Inflammatory macrophage treated with lipopolysaccharide for 1 hour (primary cell): ENCODE data around the gene ATP13A2.
"Not testable (repeated sequence)": the region's sequence is repeated elsewhere in the genome, so short reads cannot be mapped to it uniquely, and the experiment has no call there.

Source experiments
- DNase-seq, 2 donors: peaks; one replicate each; pipeline ENCODE4 v3.0.0-alpha.2; 2020 to 2022

The ATP13A2 gene

DNA sequence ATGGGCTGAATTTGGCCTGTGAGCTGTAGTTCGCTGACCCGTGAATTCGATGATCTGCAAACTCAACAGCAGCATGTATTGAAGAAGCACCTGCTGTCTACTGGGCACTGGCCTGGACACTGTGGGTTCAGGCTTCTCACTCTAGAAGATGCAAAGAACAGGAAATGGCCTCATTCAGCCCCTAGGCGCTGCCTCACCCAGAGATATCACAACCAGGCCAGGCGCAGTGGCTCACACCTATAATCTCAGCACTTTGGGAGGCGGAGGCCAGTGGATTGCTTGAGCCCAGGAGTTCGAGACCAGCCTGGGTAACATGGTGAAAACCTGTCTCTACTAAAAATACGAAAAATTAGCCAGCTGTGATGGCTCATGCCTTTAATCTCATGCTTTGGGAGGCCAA, 55.0 kb downstream of the ATP13A2 start:
- DNase-seq: no peak

DNA sequence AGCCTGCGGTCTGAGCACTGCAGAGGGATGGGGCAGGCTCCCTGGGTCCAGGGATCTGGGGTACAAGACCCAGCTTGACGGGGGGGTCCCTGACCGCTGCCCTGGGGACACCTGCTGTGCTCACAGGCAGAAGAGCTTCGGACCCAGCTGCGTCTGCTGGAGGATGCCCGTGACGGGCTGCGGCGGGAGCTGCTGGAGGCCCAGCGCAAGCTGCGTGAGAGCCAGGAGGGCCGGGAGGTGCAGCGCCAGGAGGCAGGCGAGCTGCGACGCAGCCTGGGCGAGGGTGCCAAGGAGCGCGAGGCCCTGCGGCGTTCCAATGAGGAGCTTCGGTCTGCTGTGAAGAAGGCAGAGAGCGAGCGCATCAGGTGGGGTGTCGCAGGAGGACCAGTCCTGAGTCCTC, 56.5 kb downstream of the ATP13A2 start:
- DNase-seq: no peak

DNA sequence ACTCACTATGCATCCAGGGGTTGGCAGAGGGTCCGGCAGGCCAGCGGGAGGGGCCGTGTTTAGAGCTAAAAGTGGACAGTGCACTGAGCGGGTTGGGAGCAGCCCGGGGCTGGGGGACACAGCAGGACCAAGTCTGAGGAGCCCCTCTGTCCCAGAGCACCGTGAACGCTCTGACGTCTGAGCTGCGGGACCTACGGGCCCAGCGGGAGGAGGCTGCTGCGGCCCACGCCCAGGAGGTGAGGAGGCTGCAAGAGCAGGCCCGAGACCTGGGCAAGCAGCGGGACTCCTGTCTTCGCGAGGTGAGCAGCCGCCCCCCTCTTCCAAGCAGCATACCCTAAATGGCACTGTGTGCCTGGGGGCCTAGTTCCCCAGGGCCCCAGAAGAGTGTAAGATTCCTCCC, 57.1 kb downstream of the ATP13A2 start:
- no peak for DNase-seq

DNA sequence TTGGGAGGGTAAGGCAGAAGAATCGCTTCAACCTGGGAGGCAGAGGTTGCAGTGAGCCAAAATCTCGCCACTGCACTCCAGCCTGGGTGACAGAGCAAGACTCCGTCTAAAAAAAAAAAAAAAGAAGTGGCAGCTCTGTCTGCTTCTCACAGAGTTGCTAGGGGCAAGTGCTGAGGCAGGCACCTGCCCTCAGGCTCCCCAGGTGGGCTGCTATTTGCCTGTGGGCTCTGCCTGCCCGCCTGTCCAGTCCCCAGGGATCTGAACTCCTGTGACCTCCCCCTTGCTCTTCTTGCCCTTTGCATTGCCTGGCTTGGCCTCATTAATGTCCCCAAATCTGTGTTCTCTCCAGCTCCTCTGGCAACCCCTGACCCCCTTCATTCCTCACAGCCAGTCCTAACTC, 59.4 kb downstream of the ATP13A2 start:
- DNase-seq: not testable (repeated sequence)

DNA sequence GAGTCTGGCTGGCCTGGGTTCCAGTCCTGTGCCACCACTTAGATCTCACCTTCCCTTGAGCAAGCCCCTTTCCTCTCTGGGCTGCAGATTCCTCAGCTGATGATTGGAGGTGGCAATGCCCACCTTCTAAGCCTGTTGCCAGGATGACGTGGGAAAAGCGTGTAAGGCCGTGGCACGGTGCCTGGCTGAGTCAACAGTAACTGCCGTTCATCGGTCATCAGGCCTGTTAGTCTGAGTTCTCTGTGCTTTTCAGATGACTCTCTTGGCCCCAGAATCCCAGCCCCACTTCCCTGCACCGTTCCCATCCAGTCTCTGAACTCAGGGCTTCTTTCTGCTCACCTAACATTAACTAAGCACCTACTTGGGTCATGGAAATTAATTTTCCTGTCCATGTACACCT, 62.7 kb downstream of the ATP13A2 start:
- DNase-seq: not testable (repeated sequence)

DNA sequence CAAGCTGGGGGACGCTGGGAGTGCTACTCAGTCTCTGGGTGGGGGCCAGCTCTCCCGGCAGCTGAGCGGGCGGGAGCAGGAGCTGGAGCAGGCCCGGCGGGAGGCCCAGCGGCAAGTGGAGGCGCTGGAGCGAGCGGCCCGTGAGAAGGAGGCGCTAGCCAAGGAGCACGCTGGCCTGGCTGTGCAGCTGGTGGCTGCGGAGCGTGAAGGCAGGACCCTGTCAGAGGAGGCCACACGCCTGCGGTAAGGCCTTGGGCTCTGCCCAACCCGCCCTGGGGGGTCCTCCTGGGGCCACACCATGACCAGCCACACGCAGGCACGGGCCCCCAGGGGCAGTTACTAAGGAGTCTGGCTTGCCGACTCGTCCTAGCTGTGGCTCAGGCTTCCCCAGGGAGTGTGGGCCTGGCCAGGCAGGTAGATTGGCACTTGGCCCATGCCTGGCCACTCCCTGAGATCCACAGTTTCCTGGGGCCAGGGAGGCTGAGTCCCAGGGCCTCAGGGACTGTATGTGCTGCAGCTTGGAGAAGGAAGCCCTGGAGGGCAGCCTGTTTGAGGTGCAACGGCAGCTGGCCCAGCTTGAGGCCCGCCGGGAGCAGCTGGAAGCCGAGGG, 63.3 kb downstream of the ATP13A2 start:
- not testable (repeated sequence) for DNase-seq

DNA sequence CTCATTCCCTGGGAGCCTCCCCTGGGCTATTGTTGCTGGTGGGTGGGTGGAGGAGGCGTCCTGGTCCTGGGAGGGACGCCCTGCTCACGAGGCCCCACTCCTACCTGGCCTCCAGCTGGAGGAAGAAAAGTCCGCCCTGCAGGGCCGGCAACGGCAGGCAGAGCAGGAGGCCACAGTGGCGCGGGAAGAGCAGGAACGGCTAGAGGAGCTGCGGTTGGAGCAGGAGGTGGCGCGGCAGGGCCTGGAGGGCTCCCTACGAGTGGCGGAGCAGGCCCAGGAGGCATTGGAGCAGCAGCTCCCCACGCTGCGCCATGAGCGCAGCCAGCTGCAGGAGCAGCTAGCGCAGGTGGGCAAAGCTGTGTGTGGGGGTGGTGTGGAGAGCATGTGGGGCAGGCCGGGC, 65.1 kb downstream of the ATP13A2 start:
- no peak for DNase-seq

DNA sequence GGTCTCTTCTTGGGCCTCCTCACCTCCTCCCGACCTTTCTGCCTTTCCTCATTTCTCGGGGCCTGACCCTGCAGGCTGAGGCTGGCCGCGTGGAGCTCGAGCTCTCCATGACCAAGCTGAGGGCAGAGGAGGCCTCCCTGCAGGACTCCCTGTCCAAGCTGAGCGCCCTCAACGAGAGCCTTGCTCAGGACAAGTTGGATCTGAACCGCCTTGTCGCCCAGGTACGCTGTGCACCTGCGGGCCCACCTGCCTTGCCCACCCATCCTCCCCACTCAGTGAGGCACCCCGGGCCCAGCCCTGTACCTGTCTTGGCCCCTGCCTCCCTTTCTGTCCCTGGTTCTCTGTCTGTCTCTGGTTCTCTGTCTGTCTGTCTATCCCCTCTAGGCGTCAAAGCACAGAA, 65.5 kb downstream of the ATP13A2 start:
- not testable (repeated sequence) for DNase-seq

DNA sequence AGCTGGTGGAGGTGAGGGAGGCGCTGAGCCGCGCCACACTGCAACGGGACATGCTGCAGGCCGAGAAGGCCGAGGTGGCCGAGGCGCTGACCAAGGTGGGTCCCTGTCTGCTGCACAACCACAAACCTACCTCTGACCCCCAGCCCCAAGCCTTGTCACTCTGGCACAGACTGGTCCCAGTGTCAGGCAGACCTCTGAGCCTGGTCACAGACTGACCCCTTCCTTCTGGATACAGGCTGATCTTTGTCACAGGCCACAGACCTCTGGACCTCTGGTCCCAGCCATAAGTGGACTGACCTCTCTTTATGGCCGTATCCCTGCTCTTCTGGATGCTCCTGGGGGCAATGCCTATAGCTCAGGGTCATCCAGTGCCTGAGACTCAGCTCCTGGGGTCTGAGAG, 66.2 kb downstream of the ATP13A2 start:
- DNase-seq: not testable (repeated sequence)

DNA sequence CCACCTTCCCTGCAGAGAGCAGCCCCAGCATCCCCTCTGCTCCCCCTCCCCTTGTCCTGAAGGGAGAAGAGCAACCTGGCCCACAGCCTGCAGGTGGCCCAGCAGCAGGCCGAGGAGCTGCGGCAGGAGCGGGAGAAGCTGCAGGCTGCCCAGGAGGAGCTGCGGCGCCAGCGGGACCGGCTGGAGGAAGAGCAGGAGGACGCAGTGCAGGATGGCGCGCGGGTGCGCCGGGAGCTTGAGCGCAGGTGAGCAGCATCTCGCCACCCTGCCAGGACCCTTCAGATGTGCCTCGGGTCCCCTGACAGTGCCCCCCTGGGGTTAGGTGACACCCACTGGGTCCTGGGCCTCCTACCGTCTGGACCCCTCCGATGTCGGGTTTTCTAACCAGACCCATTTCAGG, 67.7 kb downstream of the ATP13A2 start:
- no peak for DNase-seq

DNA sequence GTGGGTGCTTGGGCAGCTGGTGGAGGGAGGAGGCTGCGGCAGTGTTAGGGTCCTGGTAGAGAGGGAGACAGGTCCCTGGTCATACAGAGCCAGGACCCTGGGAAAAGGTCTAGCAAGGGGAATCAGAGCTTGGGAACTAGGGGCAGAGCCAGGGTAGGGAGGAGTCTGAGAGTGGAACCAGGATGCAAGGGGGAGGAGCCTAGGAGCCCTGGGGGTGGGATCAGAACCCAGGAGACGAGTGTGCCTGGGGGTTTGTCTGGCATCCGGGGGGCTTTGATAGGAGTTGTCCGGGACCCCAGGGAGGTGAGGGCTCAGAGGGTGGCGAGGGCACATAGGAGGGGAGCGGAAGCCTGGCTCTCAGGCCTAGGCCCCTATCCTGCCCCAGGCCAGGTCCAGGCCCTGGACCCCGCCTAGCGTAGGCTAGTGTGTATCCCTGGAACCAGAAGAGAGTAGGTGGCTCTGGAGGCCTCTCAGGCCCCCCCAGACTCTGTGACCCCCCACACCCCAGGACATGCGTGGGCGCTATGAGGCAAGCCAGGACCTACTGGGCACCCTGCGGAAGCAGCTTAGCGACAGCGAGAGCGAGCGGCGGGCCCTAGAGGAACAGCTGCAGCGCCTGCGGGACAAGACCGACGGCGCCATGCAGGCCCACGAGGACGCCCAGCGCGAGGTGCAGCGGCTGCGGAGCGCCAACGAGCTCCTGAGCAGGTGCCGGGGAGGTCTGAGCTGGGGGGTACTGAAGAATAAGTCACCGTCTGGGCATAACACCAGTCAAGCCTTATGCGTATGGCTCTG, 72.1 kb downstream of the ATP13A2 start:
- DNase-seq: not testable (repeated sequence)

DNA sequence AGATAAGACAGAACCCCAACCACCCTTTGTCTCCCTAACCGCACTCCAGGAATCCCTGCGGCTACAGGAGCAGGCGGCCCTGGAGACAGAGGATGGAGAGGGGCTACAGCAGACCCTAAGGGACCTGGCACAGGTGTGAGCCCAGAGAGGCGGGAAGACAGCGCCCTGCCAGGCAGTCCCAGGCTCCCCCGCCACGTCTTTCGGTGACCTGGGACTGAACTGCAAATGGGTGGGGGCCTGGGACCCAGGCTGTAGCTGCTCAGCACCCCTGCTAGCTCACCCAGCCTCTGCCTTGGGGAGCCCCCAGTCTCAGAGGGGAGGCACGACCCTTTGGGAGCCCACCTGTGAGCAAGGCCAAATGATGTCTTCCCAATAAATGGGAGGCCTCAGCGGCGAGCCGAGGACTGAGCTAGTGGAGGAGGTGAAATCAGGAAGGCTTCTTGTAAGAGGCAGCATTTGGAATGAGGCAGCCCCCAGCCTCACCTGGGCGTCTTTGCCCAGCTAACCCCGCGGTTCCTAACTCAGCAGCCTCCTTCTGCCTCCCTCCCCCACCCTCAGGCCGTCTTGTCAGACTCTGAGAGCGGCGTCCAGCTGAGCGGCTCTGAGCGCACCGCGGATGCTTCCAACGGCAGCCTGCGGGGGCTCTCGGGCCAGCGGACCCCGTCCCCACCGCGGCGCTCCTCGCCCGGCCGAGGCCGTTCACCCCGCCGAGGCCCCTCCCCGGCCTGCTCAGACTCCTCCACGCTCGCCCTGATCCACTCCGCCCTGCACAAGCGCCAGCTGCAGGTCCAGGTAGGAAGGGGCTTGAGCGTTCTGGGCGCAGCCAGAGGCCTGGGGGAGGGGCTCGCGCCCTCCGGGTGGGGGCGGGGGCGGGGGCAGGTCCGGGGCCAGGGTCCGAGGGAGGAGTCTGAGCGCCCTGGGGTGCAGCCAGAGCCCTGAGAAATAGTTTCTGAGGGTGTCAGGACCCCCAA, 73.1 kb downstream of the ATP13A2 start:
- no peak for DNase-seq

DNA sequence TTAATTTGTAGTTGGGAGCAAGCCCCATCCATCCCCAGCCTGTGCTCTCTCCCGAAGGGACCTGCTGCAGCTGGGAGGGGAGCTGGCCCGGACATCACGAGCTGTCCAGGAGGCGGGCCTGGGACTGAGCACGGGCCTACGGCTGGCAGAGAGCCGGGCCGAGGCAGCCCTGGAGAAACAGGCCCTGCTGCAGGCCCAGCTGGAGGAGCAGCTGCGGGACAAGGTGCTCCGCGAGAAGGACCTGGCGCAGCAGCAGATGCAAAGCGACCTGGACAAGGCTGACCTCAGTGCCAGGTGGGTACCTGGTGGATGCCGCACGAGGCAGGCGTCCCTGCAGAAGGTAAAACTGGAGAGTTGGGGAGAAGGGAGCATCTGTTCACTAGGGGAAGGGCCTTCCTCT, 75.1 kb downstream of the ATP13A2 start:
- DNase-seq: not testable (repeated sequence)
